HG02571 (cell line): ENCODE measurements around the gene GPA33.
"Not testable (repeated sequence)": the region's sequence is repeated elsewhere in the genome, so short reads cannot be mapped to it uniquely, and the experiment has no call there.

Experiments used
- ATAC-seq: cut with Tn5 transposase; IDR thresholded peaks from one replicate; pipeline ENCODE4 v1.9.1; 2021; ENCODE audit warnings: mild to moderate bottlenecking, moderate library complexity; ENCODE audit not compliant: unreplicated experiment

GPA33 gene

GRCh38 chr1:167059045-167059808 lies 30.9 kb downstream of the GPA33 start:
- ATAC-seq, result no peak

- ATAC-seq, result no peak
These were observed 32.9 kb downstream of the GPA33 start for GRCh38 chr1:167057241-167057688.

DNA sequence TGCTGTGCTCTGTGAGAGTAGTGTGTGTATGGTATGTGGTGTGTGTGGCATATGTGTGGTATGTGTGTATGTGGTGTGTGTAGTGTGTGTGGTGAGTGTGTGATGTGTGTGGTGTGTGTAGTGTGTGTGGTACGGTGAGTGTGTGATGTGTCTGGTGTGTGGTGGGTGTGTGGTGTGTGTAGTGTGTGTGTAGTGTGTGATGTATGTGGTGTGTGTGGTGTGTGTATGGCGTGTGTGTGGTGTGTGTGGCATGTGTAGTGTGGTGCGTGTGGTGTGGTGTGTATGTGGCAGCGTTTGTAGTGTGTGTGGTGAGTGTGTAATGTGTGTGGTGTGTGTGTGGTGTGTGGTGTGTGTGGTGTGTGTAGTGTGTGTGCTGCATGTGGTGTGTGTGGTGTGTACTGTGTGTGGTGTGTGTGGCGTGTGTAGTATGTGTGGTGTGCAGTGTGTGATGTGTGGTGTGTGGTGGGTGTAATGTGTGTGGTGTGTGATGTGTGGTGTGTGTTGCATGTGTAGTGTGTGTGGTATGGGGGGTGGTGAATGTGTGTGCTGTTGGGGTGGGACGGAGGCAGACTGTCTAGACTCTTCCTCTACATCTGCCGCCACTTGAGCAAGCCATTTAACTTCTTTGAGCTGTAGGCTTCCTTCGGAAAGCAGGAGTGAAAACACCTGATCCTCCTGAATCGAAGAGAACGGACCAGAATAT lies 33.5 kb downstream of the GPA33 start:
- ATAC-seq, result no peak

DNA sequence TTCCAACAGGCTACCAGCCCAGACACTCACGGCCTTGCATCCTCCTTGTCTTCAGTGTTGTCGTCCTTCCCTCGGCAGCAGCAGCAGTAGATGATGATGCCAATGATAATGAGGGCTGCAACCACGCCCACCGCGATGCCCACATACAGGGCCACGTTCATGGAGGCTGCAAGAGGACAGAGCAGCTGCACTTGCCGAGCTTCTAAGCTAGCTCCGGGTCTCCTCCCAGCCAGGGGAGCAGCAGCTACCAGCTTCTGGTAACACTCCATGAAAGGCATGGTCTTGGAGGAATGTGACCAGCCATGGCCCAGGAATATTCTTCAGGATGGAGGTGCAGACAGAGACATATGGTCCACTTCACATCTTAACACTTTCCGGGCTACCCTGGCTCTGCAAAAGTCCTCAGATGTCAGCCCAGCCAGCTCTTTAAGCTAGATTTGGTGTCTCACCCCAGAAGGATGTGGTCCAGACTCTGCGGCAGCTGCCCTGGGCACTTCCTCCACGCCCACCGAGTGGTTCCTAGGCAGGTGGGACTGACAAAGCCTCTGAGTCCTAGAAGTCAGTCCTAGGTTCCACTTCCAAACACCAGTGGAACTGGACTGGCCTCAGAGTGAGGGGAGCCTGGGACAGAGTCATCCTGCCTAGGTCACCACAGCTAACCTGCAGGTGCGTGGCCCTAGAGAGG lies 35.1 kb downstream of the GPA33 start:
- ATAC-seq, result no peak

GRCh38 chr1:167054531-167054930 lies 35.6 kb downstream of the GPA33 start:
- ATAC-seq, result no peak

GRCh38 chr1:167052389-167052788 lies 37.8 kb downstream of the GPA33 start:
- ATAC-seq, result no peak

- no peak for ATAC-seq
These were observed 38.3 kb downstream of the GPA33 start for GRCh38 chr1:167051907-167052306.

DNA sequence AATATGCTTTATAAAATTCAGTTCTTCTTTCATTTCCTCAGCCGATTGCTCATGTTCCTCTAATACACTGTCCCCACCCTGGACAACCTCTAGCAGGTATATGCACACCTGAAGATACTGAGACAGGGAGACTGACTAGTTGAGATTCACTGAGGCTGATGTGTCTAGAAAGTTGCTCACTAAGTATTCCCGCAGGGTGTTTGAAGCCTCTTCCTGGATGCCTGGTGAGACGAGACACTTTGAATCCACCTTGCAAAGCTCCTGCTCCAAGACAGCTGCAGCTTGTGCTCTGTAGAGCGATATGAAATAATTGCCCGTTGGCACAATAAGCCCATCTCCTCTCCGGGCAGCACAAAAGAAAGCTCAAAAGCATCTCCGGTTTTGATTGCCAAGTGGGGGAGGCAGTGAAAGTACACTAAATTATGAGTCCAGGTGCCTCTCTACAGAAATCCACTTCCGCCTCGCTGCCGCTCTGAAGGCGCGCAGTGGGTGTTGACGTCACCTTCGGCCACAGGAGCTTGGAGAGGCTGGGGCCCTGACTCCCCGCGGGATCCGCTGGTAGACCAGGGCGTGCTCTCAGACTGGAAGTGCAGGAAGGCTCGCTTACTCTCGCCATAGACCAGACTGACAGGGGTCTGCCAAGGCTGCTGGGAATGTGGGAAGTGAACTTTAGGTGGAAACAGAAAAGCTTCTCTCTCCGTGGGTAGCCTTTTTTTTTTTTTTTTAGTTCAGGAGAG lies 46.3 kb downstream of the GPA33 start:
- ATAC-seq, result peak; percentile 91

DNA sequence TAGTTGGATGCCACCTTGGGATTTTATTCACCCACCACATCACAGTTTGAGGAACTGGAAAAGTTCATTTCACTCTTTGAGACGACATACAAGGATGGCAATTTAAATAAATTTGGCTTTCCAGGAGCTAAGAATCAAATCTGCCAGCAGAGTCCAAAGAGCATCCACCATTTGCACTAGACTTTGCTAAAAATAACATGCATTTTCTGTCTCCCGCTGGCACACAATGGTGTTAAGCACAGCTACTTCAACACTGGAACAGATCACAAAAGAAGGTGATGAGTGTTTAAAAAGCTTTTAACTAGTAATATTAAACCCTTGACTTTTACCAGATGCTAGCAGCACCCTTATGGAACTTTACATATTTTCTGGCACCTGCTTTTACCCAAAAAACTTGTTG lies 56.5 kb downstream of the GPA33 start:
- no peak for ATAC-seq

DNA sequence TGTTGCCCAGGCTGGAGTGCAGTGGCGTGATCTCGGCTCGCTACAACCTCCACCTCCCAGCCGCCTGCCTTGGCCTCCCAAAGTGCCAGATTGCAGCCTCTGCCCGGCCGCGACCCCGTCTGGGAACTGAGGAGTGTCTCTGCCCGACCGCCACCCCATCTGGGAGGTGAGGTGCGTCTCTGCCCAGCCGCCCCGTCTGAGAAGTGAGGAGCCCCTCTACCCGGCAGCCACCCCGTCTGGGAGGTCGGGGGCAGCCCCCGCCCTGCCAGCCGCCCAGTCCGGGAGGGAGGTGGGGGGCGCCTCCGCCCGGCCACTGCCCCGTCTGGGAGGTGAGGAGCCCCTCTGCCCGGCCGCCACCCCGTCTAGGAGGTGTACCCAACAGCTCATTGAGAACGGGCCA lies 60.6 kb downstream of the GPA33 start:
- not testable (repeated sequence) for ATAC-seq

DNA sequence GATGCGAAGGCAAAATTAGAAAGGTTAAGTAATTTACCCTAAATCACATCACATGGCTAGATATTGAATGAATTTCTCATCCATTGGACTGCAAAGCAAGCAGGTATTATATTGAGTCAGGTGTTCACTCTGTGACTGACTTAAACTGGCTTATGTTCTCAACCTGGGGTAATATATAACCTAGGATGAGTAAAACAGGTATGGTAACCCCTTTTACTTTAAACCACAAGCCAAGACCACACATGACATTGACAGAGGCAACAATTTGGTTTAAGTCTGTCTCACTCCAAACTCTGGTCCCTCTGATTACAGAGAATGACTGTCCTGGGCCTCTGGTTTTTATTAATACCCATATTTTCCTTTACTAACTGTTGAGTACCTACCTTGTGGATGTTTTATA lies 67.8 kb downstream of the GPA33 start:
- no peak for ATAC-seq

DNA sequence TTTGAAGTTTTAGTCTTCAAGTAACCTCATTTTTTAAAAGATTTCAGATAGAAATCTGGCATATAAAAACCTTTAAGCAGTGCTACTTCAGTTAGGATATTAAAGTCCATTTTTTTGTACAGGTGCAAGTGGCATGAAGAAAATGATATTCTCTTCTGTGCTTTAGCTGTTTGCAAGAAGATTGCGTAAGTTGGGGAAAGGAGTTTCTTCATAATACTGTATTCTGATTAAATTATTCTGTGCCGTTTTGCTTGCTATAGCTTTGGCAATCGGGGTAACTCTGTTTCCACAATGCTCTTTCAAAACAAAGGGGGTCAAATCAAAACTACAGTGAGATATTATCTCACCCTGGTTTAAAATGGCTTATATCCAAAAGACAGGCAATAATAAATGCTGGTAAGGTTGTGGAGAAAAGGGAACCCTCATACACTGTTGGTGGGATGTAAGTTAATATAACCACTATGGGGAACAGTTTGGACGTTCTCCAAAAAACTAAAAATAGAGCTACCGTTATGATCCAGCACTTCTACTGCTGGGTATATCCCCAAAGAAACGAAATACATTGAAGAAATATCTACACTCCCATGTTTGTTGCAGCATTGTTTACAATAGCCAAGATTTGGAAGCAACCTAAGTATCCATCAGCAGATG lies 74.0 kb downstream of the GPA33 start:
- ATAC-seq, result no peak

GRCh38 chr1:167013108-167013929 lies 76.9 kb downstream of the GPA33 start:
- ATAC-seq, result no peak

- no peak for ATAC-seq
These were observed 77.6 kb downstream of the GPA33 start for GRCh38 chr1:167012570-167012969.

- no peak for ATAC-seq
These were observed 78.5 kb downstream of the GPA33 start for GRCh38 chr1:167011560-167012191.

DNA sequence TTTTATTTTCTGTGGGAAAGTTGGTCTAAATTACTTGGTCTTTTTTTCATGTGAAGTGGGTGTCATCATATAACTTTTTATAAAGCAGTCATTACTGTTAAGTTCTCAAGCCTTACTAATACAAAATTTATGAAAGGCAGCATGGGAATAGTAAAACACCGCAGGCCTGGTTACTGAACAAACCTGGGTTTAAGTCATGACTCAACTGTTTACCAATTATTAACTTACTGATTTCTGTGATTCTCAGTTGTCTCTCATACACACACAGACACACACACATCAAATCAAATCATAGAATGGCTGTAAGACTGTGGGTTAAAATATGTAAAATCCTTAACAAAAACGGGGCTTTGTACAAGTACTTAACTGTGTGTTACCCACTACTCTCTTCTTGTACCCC lies 86.5 kb downstream of the GPA33 start:
- ATAC-seq, result no peak
